GM19239 (cell line): Measurements from ENCODE around the gene AATK.
"Not testable (repeated sequence)": the region's sequence is repeated elsewhere in the genome, so short reads cannot be mapped to it uniquely, and the experiment has no call there.

Source experiments
- DNase-seq: peaks from one replicate; pipeline ENCODE4 v3.0.0; 2011; ENCODE audit warnings: low spot score; ENCODE audit not compliant: insufficient read length
- FAIRE-seq: peaks from 2 replicates; lab custom pipeline; 2011; peaks lifted over from hg19 to GRCh38; lab: Jason Lieb, UNC

Gene AATK

DNA sequence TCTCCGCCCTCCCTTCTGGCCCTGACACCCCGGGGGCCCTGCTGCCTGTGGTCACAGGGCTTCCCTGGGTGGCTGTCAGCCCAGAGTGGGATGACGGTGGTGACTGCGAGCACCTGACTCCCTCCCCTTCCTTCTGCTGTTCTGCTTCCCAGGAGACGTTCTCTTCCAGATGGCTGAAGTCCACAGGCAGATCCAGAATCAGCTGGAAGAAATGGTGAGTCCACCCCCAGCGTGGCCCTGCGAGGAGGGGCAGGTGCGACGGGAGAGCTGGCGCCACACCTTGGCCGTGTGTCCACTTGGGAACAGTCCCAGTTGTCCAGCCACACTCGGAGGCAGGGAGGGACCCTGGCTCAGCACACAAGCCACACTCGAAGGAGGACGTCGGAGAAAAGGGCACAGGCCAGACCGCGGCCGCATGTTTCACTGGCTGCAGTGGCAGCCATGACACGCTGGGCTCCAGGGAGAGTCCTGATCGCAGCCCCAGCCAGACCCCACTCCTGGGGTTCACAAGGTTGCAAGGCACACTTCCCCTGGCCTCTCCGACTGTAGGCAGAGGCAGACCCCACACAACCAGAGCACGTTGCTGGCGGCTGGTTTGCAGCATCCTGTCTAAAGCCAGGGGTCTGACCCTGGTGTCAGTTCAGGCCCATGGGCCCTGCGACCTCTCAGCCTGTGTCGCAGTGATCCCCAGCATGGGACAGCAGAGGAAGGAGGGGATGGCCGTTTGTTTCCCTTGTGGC, 81.2 kb downstream of the AATK start:
- no peak for FAIRE-seq
- no peak for DNase-seq

DNA sequence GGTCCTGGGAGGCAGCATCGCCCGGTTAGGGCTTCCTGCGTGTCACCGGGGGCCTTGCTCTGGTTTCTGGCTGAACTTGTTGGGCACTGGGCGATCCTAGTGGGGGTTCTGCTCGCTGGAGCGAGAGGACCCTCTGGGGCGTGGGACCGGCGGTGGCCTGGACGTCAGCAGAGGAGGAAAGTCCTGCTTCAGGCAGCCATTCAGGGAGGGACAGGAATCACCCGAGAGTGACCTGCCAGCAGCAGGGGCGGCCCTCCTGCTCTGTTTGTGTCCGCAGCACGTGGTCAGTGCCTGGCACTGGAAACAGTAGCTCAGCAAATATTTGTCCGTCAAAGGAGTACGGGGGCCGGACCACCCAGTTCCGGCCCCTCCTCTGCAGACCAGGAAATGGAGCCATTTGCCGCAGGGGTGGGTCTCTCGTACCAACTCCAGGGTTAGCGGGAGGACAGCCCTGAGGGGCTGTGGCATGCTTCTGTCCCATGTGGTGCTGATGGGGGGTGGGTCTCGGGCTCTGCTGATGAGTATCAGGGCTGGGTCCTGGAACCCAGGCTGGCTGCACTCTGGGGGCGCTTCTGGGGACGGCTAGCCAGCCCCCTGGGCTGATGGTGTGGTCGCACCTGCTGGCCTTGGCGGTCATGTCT, 82.8 kb downstream of the AATK start:
- FAIRE-seq (no peak), DNase-seq (no peak)

DNA sequence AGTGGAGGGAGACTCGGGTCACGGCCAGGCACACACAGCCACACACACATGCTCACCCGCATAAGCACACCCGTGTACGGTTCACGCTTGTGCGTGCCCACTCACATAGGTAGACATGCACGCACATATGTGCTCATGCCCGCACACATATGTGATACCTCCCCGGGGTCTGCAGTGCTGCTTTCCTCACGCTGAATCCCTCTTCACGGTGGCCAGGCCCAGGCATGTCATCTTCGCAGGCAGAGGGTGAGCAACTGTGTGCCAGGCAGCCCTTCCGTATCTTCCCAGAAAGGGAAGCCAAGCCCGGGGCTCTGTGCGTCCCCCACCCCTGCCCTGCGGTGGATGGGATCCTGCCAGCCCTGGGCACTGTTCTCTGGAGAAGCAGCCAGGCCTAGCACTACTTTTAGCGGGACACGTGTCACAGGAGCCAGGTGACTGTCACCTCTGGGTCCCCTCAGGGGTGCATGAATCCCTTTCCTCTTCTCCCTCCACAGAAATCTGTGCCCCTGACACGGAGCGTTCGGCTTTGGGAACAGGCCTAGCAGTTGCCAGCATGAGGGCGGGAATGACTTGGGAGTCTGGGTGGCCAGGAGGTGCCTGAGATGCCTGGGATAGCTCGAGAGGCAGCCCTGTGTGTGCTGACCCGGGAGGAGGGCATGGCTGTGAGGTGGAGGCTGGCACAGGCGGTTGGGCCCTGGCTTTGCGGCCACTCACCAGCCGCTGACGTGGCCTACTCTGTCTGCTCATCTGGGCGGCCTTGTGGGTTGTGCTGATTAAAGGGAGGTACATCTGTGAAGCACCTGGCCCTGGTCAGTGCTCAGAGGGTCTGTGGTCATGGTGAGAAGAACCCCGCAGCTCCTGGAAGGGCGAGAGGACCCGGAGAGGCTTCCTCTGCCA, 83.6 kb downstream of the AATK start:
- DNase-seq, result no peak
- no peak for FAIRE-seq

DNA sequence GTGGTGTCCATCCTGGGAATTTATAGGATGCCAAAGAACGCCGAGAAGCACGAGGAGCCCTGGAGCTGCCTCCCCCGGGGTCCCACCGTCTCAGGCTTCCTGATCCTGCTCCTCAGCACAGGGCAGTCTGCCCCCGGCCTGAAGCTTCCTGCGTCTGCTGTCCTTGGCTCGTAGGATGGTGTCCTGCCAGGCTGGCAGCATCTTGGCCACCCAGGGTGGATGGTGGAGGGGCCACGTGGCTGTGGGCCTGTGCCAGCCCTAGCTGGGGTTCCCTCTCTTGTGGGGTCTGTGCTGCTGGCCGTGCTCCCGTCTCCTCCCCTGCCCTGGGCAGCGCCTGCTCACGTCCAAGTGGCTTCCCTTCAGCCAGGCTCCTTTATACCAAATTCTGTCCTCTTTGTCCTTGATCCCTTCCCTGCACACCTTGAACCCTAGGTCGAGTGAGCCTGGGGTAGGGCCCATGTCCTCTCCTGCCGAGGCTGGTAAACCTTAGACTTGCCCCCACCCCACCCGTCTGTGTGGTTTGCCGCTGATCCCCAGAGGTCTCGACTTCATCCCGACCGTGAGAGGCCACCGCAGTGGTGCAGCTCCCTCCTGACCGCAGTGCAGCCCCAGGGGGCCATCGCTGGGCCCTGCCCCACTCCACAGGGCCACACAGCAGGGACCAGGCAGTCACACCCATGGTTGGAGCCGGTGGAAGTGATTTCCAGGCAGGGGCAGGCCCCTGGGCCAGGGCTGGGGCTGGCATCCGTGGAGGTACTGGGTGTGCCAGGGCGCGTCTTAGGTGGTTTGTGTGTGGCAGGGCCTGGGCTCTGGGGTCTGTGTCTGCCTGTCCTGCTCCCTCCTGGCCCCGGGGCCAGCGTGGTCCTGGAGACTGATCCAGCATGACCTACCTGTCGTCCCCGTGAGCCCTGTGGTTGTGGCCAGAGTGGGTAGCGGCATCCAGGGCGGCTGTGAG, 84.5 kb downstream of the AATK start:
- DNase-seq, result no peak
- no peak for FAIRE-seq

DNA sequence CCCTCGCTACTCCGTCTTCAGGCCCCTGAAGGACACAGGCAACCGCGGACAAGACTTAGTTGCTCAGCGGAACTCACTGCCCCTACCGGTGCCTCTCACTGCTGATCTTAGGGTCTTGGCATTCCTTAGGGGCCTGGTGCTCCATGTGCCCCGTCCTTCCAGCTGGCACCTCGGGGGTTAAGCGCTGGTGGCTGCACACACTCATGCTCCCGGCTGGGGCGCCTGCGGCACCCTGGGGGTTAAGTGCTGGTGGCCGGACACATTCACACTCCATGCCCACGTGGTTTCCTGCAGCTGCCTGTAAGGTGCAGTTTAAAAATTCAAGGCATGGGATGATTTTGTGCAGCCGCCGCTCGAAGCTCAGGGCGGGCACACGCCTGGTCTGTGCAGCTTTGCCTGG, 86.0 kb downstream of the AATK start:
- no peak for DNase-seq
- FAIRE-seq, result no peak

DNA sequence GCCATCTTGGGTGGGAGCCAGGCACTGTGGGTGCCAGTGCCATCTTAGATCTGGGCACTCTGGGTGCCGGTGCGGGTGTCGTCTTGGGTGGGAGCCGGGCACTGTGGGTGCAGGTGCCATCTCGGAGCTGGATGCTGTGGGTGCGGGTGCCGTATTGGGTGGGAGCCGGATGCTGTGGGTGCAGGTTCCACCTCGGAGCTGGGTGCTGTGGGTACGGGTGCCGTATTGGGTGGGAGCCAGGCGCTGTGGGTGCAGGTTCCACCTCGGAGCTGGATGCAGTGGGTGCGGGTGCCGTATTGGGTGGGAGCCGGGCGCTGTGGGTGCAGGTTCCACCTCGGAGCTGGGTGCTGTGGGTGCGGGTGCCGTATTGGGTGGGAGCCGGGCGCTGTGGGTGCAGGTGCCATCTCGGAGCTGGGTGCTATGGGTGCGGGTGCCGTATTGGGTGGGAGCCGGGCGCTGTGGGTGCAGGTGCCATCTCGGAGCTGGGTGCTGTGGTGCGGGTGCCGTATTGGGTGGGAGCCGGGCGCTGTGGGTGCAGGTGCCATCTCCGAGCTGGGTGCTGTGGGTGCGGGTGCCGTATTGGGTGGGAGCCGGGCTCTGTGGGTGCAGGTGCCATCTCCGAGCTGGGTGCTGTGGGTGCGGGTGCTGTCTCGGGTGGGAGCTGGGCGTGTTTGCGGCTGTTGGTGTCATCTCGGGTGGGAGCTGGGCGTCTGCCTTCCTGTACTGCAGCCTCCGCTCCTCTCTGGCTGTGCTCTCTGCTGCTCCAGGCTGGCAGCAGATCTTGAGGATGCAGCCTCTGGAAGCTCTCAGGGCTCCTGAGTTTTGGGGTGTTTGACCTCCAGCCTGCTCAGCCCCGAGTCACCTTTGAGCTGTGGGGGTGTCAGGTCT, 87.8 kb downstream of the AATK start:
- not testable (repeated sequence) for FAIRE-seq

DNA sequence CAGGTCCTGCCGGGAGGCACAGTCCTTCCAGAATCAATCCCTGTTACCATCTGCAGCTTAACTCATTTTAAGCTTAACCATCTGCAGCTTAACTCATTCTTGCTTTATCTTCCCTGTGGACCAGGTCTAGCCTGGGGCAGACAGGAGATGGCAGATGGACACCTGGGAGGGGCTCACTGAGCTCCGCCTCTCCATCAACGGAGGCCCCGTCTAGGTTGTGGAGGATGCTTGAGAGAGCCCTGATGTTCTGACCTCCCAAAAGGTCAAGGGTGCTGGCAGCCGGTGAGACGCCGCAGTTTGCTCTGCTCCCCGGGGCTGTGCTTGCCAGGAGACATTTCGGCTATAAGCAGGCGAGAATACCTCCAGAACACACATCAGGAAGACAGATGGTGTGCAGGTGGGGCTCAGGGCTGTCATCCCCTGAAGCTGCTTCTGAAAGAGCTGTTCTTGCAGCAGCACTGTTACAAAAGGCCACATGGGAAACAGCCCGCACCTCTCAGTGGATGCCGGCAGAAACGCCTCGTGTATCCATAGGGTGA, 89.8 kb downstream of the AATK start:
- DNase-seq (no peak), FAIRE-seq (no peak)

More for the DNA sequence above, 87.8 kb downstream of the AATK start:
- DNase-seq, result not testable (repeated sequence)

DNA sequence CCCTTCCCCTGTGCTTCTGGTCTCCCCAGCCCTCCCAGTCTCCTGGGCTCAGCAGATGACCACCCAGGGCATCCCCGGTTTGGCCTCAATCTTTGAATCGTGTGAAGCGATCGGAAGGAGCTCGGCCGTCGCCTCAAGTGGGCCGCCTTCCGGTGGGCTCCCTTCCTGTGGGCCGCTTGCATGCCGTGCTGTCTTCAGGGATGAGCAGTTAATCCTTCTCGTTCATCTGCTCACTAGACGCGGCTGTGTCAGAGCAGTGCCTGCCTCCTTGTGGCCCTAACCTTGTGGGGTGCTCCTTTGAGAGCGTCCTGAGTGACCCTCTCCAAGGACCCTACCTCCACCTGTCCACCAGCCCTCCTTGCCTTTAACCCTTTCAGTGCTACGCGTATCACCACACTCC, 90.7 kb downstream of the AATK start:
- FAIRE-seq, result no peak
- DNase-seq, result no peak

DNA sequence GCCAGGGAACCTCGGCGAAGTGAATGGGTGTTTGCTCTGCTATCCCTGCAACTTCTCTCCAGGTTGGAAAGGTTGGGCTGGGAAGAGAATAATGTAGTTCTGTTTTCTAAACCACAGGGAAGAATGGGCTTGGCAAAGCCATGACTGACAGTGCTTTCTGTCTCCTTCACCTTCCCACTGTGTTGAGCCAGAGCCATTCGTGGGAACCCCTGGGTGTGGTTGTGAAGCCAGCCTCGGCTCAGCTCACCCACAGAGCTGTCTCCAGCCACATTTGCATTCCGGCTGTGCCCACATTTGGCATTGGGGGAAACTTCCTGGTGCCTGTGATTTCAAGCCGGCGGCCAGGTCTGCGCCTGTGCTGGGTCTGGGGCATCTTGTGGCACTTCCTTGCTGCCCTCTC, 91.1 kb downstream of the AATK start:
- FAIRE-seq, result no peak
- no peak for DNase-seq

DNA sequence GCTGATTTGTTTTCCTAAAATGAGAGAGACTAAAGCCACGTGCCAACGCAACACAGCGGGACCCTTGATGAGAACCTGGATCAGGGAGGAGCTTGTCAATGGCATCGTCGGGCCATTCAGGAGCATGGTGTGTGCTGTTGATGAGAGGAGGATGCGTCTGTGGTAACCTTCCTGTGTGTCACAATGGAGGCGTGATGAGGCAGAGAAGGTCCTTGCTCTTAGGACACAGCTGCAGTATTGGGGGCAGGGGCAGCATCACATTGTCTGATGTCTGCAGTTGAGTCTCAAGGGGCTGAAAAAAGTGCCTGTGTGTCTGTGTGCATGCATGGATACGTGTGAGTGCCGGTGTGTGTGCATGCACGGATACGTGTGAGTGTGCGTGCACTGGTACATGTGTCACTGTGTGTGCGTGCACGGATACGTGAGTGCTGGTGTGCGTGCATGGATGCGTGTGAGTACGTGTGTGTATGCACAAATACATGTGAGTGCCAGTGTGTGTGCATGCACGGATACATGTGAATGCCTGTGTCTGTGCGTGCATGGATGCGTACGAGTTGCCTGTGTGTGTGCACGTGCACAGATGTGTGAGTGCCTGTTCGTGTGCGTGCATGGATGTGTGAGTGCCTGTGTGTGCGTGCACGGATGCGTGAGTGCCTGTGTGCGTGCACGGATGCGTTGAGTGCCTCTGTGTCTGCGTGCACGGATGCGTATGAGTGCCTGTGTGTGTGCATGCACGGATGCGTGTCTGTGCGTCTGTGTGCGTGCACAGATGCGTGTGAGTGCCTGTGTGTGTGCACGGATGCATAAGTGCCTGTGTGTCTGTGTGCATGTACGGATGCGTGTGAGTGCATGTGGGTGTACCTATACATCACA, 91.8 kb downstream of the AATK start:
- FAIRE-seq, result no peak
- no peak for DNase-seq

DNA sequence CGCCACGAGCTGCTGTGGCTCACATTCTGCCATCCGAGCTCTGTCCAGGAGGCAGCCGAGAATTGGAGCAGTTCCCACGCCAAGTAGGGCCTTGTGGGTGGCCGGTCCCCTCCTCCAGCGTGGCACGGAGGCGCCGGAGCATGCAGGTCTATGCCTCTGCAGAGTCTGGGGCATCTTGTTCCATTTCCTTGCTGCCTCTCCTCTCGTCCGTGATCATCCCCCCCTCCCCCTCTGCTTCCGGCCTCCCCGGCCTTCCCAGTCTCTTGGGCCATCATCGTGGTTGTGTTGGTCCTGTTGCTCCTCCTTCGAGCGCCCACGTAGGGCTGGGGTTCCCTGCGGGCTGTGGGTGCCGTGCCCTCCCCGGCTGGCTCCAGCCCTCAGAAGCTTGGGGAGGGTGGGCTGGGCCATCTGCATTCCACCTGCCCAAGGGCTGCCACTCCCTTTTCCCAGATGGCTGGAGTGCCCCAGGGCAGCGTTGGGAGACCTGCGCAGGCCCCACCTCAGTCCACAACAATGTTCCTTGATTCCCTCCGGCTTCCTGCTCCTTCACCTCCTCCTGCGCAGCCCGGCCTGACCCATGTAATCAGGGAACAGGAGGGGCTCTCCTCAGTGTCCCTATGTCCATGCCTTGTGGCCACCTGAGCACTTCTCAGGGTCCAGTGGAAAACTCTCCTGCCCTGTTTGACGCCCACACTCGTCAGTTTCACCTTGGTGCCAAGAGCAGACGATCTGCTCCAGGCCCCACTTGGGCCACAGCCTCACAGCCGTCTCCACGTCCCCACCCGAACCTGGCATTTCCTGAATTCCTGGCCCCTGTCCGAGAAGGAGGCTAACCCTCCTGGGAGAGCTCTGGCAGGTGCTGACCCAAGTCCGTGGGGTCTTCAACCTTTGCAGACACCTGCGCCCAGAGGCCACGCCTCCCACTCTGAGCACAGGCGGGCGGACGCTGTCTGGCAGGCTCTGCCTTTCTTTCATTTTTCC, 94.0 kb downstream of the AATK start:
- FAIRE-seq, result no peak
- DNase-seq, result no peak

DNA sequence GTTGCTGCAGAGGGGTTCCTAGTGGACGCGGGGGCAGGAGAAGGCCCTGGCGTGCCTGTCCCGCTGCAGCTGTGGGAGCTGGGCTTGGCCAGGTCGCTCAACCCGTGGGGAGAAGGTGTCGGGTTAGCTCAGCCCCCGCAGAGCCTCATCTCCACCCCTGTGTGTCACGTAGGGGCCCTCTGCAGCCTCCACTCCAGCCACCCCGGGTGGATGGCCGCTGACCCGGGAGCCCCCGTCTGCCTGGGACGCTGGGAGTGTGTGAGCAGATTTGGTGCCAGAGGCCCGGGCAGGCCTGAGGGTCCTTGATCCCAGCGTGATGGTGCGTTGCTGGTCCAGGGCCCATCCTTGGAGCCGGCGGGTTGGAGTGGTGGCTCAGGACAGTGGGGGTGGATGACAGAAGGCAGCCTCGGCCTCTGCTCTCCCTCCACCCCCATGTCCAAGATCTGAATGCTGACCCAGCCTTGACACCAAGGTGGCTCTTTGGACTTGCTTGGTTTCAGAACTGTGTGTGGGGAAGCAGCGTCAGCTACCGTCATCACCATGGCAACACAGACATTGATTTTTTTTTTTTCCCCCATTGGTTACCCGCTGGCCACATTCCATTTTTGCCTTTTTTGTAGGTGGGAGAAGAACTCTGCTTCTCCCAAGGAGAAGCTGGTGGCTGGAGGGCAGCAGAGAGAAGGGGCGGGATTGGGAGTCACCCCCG, 95.3 kb downstream of the AATK start:
- FAIRE-seq, result no peak
- no peak for DNase-seq

DNA sequence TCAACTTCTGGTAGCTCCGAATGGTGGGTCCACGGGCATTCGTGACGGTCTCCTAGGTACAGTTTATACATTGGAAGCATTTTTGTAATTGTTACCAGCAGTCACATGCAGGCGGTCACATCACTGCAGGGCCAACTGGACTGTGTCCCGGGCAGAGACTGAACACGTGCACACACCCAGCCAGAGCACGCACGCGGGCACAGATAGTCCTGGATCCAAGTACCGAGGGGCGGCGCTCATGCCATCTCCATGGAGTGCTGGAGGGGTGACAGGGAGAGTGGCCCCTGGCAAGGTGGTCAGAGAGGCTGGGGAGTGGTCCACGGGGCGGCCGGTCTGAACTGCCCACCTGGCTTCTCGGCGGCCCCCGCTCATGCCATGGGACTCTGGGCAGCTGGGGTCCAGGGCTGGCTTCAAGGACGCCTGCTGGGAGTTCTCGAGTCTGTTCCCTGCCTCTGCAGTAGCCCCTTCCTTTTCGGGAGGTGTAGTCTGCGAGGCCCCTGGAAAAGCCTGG, 96.8 kb downstream of the AATK start:
- DNase-seq, result no peak
- no peak for FAIRE-seq

DNA sequence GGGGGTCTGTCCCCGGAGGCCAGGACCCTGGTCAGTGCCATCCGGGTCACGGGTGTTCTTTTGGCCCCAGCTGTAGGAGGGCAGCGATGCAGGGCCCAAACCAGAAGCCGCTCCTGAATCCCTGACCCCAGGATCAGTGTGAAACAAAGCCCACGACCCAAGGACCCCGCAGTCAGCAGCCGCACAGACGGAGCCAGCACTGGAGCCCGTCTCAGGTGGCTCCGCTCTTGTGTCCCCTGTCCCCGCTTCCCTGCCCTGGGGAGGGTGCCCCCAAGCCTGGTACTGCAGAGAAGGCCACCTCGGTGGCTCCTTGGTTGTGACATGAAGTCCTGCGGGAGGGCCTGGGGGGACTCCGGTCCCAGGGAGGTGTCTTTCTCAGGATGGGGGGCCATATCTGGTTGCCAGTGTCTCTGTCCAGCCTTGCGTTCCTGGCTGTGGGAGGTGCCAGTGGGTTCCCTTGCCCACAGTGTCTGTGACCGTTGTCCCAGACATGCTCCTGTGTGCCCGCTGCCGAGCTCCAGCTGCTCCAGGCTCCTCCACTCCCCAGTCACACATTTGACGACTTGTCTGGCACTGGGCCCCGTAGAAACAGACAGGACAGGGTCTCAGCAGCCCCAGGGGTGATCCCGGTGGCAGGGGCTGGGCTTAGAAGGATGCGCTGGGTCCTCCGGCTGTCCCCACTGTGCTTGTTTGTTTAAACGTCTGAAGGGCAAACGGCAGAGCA, 97.4 kb downstream of the AATK start:
- FAIRE-seq (no peak), DNase-seq (no peak)

DNA sequence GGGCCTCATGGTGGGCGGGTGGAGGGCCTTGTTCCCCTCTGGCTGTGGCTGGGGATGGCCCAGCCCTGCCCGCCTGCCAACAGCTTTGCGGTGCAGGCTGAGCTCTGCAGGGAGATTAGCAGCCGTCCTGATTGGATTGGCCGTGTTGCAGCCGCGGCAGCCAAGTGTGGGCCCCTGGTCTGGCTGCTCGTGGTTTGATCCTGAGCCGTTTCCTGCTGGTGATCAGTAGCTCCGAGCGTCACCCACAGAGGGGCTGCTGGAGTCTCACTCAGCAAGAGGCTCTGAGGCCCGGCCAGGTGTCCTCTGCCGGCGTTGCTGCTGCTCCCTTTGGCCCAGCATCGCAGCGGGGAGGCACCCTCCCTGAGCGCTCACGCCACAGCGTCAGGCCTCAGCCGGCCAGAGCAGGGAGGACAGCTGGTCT, 98.6 kb downstream of the AATK start:
- FAIRE-seq (no peak), DNase-seq (no peak)
